Ishikawa (cell line): ENCODE data around the gene MAP3K20.

Experiments used
- TEAD4 ChIP-seq: IDR thresholded peaks from 2 replicates; pipeline ENCODE4 v1.6.1; 2012
- USF1 ChIP-seq: IDR thresholded peaks from 2 replicates; pipeline ENCODE4 v1.6.1; 2012

GRCh38 chr2:173264603-173265366 is 189.1 kb downstream of the MAP3K20 start:
- no peak for TF ChIP-seq USF1
- no peak for TF ChIP-seq TEAD4
